HG03442 (cell line): ENCODE data around the gene KCNK6.

Experiments
- ATAC-seq: cut with Tn5 transposase; IDR thresholded peaks from one replicate; pipeline ENCODE4 v1.9.1; 2021; ENCODE audit warnings: mild to moderate bottlenecking, moderate library complexity; ENCODE audit not compliant: unreplicated experiment

The KCNK6 gene

GRCh38 chr19:38319421-38320258, at the start of gene KCNK6:
Gene KCNK6, plus strand, starts transcription at chr19:38319845. Its CDS starts 106 bp downstream, at chr19:38319951.
- no peak for ATAC-seq

- ATAC-seq = no peak
Measured at GRCh38 chr19:38270587-38271167, 49.0 kb upstream of the KCNK6 start.

- no peak for ATAC-seq
Measured at GRCh38 chr19:38273499-38273898, 46.1 kb upstream of the KCNK6 start.

DNA sequence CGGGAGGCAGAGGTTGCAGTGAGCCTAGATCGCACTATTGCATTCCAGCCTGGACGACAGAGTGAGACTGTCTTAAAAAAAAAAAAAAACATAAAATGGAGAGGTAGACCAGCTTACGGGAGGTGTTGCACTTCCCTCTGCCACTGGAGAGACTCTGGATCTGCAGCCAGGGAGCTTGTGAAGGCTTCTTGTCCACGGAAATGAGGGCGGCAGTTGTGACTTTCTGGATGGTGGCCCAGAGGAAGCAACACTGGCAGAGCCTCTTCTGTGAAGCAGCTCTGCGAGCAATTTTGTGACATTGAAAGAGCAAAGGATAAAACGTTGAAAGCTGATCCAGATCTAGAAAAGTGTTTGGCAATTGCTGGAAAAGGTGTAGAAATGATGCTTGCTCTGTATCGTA, 44.9 kb upstream of the KCNK6 start:
- no peak for ATAC-seq

GRCh38 chr19:38276942-38277517, 42.6 kb upstream of the KCNK6 start:
- no peak for ATAC-seq

DNA sequence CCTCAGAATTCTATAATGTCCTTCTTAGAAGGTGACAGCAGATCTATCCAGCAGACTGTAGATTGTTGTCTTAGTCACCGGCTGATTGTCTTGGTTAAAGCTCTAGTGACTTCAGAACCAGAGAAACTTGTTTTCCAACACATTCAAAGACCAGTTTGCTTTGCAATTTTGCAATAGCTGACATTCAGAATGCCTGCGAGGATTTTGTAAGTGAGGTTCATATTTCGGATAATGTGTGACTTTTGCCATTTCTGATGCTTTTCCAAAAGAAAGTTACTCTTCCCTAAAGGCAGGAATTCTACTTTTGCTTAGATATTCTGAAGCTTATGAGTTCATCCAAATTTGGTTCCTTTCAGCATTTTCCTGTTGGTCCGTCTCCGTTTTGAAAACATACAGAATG, 42.1 kb upstream of the KCNK6 start:
- ATAC-seq = no peak

- ATAC-seq = no peak
Measured at GRCh38 chr19:38277969-38278680, 41.5 kb upstream of the KCNK6 start.

DNA sequence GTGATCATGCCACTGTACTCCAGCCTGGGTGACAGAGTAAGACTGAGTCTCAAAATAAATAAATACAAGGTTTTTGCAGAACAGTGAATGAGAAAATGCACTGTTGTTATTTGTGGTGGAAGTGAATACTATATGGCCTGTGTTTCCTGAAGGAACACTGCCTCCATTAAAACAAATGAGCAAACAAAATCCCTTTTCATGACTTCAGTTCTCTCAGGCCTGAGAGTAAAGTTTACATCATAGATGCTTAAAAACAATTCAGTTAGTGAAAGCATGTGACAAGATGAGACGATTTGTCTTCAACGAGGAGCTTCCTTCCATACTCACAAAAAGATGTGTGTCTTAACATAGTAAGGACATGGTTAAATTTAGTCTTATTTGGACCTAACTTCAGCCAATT, 40.9 kb upstream of the KCNK6 start:
- no peak for ATAC-seq

DNA sequence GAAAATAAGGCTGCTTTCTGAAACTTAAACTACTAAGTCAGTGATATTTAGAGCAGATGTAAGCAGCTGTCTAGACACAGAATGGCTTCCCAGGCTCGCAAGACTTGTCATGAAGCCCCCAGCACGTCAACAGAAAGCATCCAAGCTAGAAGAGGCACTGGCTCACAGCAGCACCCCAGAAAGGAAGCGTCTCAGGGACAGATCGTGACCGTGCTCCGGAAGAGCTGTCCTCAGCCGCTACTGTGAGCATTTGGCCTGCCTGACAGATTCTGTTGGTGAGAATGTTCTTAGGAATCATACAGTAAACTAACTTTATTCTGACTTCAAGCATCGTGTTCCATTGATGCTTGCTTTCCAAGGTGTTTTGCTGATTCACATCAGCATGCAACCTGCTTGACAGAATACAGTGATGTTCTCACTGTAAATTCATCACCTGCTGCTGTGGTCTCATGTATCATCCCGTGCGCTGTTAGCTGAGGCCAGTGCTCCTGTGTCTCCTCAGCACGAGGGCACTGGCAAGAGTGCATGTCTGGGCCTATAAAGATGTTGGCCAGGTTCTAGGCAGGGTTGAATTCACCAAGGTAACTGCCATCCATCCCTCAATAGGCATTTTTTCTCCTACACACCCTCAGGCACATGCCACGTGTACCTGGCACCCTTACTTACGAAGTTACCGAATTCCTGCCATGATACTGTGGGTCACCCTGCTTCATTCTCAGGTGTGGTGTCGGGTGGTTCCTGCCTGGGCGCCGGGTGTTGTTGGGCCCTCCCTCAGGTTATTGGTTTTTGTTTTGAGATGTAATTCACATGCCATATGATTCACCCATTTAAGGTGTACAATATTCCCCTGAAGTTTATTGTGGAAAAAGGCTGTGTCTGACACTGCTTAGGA, 39.4 kb upstream of the KCNK6 start:
- no peak for ATAC-seq

- no peak for ATAC-seq
Measured at GRCh38 chr19:38281811-38282566, 37.7 kb upstream of the KCNK6 start.

DNA sequence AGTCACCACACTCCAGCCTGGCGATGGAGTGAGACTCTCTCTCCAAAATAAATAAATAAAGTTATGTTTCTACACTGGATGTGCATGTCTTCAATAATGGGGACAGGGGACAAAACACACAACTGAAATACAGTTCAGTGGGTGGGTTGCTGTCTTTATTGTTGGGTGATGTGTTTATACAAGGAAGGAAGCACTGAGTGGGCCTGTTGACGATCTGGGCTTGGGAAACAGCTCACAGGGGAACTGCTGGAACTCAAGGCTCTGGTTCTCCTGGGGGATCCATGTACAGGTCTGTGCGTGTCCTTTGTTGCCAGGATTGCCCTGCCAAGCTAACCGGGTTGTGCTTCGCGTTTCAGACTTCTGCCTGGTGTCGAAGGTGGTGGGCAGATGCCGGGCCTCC, 36.4 kb upstream of the KCNK6 start:
- ATAC-seq = no peak

DNA sequence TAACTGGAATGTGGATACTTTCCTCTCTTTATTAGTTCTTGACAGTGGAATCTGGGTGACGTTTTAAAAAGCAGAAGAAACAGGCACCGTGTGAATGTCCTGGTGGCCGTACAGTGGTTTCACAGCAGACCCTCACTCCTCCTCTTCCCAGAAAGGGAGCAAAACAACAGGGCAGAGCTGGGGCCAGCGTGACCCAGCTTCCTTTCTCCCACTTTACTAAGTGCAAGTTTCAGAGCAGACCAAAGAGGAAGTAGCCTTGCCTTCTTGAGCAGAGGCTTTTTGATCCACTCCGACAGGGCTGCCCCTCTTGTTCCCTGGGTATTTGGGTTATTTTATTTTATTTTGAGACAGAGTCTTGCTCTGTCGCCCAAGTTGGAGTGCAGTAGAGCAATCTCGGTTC, 35.2 kb upstream of the KCNK6 start:
- no peak for ATAC-seq

DNA sequence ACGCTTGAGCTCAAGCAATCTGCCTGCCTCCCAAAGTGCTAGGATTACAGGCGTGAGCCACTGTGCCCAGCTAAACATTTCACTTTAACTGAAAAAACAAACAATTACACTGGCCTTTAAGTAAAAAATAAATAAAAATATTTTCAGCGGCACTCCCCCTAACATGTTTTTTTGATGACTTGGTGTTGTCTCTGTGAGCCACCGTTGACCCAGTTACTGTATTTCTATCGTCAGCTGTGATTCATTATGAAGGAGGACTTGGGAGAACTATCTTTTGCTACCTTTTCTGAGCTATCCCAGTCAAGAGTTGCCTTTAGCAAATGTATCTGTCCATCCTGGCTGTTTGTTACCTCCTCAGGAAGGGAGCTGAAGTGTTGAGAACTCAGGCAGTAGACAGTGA, 34.1 kb upstream of the KCNK6 start:
- ATAC-seq = no peak

- no peak for ATAC-seq
Measured at GRCh38 chr19:38287604-38288003, 32.0 kb upstream of the KCNK6 start.

DNA sequence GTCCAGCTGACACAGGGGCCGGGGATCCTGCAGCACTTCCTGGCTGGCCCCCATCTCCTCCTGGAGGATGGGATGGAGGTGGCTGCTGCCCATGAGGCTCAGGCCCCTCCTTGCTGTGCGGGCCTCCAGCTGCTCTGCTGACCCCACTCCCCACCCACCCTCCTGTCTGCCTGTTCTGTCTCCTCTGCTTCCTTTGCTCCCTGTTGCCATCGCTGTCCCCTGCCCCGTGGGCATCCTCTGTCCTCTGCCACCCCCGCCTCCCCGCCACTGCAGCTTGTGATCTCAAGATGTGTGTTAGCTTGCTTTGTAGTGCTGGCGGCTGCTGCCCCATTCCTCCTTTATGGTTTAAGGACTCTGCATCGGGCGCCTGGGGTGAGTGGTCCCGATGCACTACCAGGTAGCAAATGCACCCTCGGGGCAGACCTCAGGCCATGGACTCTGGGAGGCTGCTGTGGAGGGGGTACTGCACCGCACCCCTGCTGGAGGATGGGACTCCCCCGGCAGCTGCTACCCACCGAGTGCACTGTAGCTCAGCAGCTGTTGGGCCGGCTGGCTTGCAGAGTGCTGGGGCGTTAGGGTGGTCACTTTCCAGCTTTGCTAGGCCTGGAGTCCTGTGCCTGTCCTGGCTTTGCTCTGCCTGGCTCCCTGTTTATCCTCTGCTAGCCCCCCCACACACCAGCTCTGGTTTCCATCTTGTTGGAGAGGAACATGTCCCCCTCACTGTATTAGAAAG, 31.4 kb upstream of the KCNK6 start:
- no peak for ATAC-seq

GRCh38 chr19:38289955-38290354, 29.7 kb upstream of the KCNK6 start:
- ATAC-seq = no peak

DNA sequence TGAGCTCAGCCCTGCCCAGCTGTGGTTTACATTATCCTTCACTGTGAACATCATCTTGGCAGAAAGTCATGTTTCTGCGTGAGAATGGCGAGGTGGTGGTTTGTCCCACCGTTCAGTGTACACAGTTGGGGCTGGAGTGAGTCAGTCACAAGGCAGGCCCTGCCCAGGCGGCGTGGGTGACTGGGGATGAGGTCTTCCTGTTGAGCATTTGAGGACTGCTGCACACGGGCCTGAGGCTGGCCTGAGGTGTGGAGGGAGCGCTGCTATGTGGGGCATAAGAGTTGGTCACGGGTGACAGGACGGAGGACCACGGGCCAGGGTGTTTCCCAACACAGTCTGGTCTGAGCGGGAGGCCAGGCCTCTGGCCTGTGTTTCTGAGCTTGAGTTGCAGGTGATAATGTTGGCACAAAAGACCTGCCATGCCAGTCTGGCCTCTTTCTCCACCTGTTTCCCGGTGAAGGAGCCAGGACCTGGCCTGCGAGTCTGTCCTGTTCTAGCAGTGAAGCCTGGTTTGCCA, 29.0 kb upstream of the KCNK6 start:
- ATAC-seq = no peak

- ATAC-seq = no peak
Measured at GRCh38 chr19:38291855-38292254, 27.8 kb upstream of the KCNK6 start.

DNA sequence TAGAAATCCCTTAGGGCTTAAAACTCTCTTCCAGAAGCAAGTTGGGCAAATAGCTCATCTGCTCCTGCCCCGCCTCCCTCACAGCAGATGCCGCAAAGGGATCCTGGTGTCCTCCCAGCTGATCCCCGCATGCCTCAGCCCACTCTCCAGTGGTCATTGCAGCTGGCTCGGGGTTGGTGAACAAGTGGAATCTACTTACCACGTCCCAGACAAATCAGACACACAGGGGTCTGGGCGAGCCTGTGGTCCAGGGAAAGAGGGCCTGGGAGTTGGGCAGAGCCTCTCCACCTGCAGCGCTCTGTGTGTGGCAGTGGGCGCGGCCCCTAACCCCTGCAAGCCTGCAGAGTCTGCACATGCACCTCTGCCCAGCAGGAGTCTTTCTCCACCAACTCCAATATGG, 26.4 kb upstream of the KCNK6 start:
- no peak for ATAC-seq
